Measurements from ENCODE around the gene TDRD6. TPM values are rescaled to one million over a fixed set of nuclear protein-coding genes. Genes with fewer than 3 reads are reported as not detected.

The TDRD6 gene
- total RNA-seq, 2 experiments from 2014 or later, result not detected

Other genes starting within 250 kb of the TDRD6 start
- 1 to 10 TPM; 4.3 to 5.4 TPM for gene RCAN2, start 196.4 kb upstream of the TDRD6 start, total RNA-seq
- gene CYP39A1, start 35.1 kb upstream of the TDRD6 start, total RNA-seq, result not detected
- gene SLC25A27, start 34.9 kb upstream of the TDRD6 start, total RNA-seq, result under 1 TPM; 0.53 to 0.78 TPM
- not detected for gene PLA2G7, start 47.5 kb downstream of the TDRD6 start, total RNA-seq
- not detected for gene ANKRD66, start 59.0 kb downstream of the TDRD6 start, total RNA-seq
- not detected for gene MEP1A, start 105.5 kb downstream of the TDRD6 start, total RNA-seq
- not detected for gene ADGRF5, start 234.1 kb downstream of the TDRD6 start, total RNA-seq

Measured in activated CD4-positive, alpha-beta memory T cell treated with anti-CD3 and anti-CD28 coated beads for 36 hours (primary cell).